ENCODE measurements around the gene LAPTM4A.
"Not testable (repeated sequence)": the region's sequence is repeated elsewhere in the genome, so short reads cannot be mapped to it uniquely, and the experiment has no call there.

Gene LAPTM4A

DNA sequence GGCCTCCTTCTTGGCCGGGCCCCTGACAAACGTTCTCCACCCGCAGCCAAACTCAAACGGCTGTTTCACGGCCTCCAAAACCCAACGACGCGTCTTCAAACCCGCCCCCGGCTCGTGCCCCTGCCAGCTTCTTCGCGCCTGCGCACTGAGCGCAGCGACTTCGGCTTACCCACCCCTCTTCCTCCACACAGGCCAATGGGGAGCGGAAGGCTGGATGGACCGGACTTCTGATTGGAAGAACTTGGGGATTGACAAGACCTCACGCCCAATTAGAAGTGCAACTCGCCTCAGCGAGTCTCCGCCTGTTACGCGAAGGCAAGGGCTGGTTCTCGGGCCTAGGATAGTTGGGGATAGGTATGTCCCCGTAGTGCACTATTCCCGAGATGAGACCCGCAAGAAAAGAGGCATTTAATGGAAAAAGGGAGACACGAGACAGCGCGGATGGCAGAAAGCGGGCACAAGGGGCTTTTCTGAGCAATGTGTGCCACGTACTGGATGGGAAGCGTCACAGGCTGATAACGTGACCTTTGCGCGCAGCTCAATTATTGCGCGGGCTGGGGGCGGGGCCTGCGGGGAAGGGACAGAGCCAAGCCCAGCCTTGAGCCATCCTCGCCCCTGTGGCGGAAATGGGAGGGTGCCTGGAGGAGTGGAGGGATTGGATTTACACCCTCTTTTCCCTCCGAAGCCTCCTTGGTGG is at the start of gene LAPTM4A:
Gene LAPTM4A, minus strand, starts transcription at position 97 of the 697 bp plus-strand sequence. CDS start 108 bp downstream, outside the sequence.
- peak; percentile 95 to 98 for DNase-seq (ENCODE audit: low read depth in 2 of 2)

DNA sequence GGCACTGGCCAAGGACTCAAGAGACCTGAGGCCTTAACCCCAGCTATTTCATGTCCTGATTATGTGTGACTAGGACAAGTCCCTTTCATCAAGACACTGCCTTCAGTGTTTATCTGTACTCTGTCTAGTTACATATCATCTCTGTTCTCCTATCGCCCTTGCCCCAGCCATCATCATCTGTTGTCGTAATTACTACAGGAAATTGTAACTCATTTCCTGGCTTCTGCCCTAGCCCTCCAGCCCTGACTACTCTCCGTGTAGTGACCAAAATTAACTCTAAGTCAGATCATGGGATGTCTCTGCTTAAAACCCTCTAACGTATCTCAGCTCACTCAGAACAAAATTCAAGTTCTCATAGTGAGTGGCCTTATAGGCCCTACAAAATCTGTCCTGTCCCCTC is 49.3 kb upstream of the LAPTM4A start:
- no peak for DNase-seq (ENCODE audit: low read depth in 2 of 2)

DNA sequence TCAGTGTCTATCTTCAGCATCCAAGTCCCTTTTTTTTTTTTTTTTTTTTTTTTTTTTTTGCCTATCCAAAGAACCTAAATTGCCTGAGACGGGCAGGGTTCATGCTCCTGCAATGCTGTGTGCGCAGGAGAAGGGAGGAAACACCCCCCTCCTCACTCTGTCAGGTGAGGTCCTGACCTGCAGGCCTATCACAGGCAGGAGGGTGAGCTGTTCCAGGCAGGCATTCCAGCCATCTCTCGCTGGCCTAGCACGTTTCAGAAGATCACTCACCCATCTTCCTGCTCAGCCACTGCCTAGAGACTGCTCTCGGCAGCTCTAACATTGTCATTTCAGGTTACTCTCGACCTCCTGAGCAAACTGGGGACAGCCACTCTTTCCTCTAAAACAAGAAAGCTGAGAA is 48.4 kb upstream of the LAPTM4A start:
- no peak for DNase-seq (ENCODE audit: low read depth in 2 of 2)

DNA sequence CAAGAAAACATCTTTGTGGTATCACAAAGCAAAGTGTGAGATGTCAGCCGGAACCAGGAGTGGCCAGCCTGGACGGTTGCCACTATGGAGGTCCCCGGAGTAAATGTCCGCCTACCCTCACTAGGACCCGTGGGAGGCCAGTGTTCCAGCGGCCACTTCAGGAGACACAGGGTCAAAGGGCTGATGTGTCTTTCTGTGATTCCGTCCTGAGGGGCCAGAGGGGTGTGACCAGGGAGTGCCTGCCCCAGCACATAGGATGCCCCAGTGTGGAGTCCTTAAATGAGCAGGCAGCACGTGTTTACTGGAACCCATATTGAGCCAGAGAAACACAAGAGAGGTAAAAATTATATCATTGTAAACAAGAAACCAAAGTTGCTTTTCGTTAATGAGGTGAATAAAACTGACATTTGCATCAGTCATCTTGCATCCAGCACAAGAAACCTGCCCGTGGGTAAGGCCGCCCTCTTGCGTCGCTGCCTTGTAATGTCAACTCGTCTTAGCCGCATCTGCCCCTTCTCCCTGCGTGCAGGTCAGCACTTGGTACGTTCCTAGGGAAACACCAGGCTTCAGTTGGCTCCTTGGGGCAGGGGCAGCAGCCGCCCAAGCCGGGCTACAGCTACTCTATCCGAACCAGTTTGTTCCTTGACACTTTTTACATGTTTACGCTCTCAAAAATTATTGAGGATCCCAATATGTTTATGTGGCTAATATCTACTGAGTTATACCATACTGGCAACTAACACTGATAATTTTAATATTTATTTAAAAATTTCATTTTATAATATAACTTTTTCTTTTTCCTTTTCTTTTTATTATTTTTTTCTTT is 46.7 kb upstream of the LAPTM4A start:
- DNase-seq (ENCODE audit: low read depth in 2 of 2), result peak; percentile 33 to 54

DNA sequence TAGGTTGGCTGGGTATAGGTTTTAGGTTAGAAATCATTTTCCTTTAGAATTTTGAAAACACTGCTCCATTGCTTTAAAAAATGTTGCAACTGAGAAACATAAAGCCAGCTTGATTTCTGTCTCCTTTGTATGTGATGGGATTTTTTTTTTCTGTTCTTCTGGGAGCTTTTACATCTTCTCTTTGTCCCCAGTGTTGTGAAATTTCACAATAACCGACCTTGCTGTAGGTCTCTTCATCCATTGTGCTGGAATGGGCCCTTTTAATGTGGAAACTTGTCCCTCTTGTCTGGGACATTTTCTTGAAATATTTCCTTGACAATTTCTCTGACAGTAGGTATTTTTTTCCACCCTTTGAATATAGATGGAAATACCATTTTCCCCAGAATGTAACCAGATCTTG is 44.0 kb upstream of the LAPTM4A start:
- no peak for DNase-seq (ENCODE audit: low read depth in 2 of 2)

DNA sequence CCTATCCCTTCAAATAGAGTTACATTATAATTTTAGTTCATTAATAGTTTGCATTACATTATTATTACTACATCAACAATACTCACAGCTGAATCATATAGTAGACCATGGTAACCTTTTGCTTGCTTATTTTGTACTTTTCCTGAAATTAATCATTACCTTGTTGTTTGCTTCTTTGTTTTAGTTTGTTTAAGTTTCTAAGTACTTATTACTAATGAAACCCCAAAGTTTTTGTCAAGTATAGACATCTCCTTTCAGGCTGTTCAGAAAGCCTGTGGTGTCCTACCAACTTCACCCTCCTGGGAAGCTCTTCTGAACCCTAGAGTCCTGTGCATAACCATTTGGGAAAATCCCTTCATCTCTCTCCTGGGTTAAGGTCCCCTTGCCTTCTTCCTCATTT is 43.5 kb upstream of the LAPTM4A start:
- no peak for DNase-seq (ENCODE audit: low read depth in 2 of 2)

DNA sequence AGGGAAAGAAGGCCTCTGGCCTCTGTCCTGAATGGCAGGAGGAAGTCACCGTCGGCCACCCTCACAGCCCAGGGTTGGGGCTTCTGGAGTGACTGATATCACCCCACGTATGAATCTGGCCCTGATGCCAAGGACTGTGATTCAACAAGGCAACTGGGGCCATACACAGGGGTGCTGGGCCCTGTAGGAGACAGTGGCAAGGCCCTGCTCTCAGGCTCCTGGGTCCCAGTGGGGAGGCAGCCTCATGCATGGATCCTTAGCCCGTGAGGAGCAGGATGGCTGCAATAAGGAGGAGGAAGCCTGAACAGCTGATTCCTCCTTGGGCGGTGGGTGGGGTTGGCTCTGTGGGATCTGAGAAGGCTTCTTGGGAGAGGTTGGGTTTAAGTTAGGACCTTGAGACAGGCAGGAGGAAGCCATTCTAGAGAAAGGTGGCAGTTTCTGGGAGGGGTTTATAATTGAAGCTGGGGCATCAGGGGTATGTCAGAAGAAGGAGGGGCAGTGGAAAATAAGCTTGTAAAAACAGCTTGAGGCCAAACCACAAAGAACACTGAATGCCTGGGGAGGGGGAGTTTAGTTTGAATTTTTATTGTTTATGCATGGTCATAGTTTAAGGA is 42.8 kb upstream of the LAPTM4A start:
- no peak for DNase-seq (ENCODE audit: low read depth in 2 of 2)

DNA sequence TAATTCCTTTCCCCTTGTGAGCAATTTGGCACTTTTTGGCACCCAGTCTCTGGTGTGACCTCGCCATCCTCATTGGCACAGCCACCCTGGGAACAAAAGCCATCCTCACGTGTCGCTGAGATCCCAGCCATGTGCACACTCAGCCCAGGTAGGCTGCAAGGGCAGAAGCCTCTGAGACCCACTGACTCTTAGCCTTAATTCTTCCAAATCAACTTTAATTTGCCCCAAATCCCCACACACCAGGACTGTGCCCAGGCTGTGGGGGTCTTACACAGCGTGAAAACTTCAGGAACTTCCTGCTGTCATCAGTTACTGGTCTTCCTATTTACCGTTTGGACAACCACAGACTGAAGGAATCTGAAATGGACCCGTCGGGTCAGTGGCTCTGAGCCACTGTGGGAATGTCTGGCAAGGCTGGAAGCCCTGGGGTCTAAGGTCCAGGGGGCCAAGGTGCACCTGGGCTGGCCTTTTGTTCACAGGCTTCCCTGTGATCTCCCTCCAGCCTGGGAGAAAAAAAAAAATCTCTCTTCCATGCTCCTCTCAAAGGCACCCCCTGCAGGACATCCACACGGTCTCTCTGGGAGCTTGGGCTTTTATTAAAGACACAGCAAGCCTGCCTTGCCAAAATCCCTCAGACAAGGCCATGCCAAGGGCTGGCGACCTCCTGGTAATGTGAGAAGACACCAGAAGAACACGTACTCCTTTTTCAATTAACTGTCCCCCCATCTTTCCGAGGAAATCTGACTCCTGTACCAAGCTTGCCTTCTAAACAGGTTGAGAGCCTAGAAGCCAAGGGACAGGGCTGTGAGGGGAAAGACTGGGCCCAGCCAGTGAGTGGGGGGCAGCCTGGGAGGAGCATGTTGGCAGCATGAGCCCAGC is 42.1 kb upstream of the LAPTM4A start:
- DNase-seq (ENCODE audit: low read depth in 2 of 2), result no peak

DNA sequence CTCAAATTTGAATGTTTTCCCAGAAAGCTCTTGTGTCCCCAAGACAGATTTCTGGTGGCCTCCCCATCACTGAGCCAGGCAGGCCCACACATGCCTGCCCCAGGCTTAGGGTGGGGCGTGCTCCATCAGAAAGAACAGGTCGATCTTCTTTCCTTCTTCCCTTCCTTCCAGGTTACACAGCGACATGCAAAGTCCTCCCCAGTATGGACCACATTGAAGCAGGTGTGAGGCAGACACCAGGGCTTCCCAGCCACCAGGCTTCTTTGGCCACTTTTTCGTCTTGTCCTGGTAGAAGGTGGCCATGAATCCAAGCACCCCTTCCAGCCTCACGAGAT is 41.4 kb upstream of the LAPTM4A start:
- no peak for DNase-seq (ENCODE audit: low read depth in 2 of 2)

DNA sequence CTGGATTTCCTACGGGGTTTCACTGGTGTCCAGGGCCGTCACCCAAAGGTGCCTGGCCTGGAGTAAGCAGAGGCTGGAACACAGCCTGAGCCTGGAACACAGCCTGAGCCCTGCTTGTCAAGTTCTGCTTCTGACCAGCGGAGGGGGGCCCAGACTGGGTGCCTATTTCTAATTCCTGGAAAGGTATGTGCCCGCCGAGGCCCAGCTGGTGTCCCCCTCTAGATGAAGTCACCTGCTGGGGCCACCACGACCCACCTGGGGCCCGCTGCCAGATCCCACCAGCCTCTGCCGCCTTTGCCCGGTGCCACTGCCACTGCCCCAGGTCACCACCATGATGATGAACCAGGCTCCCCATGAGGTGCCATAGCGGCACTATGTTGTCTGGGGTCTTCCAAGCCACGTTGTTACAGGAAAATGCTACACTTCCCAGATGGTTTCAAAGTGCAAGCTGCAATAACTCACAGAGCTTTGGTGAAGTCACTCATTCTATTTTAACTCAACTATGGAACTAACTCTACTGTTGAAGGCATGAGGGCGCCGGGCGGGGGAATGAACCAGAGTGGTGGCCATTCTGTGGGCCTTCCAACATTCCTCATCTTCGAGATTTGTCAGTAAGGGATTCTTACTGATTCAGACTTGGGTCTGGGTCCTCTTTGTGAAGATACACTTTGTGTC is 40.9 kb upstream of the LAPTM4A start:
- DNase-seq (ENCODE audit: low read depth in 2 of 2), result no peak

DNA sequence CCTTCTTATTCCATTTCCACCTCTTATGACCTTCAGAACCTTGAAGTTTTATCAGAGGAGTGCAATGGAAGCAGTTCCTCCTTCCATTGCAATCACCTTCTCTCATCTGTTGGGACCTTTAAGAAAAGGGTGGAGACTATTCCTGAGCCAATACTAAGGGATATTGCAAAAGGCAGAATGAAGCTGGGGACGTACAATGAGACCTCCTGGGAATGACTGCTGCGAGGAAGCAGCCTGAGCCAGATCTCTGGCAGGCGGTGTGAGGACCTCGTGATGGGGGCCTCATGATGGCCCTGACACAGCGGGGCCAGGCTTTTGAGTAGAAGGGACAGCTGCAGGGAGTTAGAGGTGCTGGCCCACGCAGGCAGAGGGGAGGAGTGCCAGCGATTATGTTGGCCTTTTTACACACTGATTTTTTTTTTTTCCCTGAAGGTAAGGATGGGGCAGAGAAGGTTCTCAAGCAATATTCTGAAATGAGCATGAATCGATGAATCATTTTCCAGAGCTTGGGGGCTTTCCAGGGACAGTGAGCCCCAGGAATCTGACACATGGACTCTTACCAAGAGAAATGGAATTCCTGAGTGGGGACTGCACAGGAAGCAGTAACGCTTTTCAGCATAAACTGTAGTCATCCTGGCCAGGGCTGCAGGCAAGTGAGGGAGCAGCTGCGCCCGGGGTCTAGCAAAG is 40.0 kb upstream of the LAPTM4A start:
- DNase-seq (ENCODE audit: low read depth in 2 of 2), result no peak

DNA sequence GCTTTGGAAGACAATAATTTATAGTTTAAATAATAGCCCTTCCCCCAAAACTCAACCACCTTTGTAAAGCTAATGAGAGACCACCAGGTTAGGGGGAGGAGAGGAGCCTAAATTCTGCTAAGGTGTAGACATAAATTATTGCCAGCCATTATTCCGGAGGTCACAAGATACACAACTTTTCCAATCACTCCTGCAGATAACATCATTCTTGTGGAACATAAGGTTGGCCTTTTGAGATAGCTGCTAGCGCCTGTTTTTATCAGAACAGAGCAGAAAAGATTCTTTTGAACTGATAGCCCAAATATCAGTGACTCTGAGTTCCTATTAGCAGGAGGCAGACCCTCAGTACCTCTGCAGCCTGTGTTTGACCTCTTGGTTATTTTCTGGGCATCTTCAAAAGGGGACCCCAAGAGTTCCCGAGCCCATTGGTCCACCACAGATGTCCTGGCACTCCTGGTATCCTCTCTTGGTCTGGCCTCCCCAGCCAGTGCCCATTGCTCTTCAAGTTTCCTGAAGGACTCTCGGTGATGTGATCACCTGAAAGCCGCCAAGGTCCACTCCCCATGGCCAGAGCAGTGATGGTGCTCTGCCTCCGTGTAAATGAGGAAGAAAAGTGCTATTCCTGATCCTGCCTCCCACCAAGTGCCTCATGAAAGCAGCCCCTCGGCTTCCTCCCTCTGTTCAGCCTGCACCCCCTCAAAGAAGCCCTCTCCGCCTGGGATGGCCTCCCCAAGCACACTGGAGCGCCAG is 38.5 kb upstream of the LAPTM4A start:
- no peak for DNase-seq (ENCODE audit: low read depth in 2 of 2)

DNA sequence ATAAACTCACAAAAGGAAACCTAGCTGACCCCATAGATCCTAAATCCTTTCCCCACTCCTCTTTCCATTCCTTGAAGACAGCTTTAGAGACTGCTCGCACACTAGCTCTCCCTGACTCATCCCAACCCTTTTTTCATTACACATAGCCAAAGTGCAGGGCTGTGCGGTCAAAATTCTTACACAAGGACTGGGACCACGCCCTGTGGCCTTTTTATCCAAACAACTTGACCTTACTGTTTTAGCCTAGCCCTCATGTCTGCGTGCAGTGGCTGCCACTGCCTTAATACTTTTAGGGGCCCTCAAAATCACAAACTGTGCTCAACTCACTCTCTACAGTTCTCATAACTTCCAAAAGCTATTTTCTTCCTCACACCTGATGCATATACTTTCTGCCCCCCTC is 34.5 kb upstream of the LAPTM4A start:
- not testable (repeated sequence) for DNase-seq (ENCODE audit: low read depth in 2 of 2)

DNA sequence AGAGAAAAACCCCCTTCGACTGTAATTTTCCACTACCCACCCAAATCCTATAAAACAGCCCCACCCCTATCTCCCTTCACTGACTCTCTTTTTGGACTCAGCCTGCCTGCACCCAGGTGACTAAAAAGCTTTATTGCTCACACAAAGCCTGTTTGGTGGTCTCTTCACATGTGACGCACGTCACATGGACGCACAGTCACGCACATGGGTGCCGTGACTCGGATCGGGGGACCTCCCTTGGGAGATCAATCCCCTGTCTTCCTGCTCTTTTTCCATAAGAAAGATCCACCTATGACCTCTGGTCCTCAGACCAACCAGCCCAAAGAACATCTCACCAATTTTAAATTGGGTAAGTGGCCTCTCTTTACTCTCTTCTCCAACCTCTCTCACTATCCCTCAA is 31.4 kb upstream of the LAPTM4A start:
- not testable (repeated sequence) for DNase-seq (ENCODE audit: low read depth in 2 of 2)

DNA sequence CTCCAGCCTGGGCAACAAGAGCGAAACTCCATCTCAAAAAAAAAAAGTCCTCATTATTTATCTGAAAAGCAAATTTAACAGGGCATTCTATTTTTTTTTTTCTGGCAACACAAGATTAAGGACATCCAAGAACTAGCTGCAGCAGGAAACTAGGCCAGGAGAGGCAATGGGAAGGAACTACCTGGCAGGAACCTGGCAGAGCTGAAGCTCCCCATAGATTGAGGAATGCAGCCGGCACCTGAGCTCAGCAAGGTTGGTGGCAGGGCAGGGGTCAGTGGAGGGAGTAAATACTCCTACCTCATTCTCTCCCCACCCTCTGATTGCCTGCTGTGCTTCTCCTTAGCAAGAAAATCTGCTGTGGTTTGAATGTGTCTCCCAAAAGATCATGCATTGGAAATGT is 30.4 kb upstream of the LAPTM4A start:
- no peak for DNase-seq (ENCODE audit: low read depth in 2 of 2)

DNA sequence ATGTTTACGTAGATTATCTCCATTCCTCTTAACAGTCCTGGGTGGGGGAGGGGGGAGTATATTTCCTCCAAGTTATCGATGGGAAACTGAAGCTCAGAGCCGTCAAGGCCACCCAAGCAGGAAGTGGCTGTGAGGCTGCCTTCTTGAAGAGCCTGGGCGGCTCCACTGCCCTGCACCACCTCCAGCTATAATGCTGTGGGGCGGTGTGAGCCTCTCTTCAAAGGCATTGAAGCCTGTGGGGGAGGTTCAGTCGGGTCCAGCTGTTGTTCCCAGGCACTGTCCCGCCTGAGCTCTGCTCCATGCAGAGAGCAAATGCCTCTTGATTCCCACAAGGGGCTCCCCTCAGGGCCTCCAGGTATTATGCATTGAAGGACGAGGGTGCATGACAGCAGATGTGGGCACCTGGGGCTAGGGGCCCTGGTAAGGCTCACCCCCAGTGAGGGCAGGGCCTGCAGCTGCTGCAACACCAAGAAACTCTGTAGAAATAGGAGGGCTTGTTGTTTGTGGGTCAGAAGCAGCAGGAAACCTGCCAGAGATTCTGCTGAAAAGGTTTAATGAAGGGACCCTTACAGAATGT is 29.5 kb upstream of the LAPTM4A start:
- no peak for DNase-seq (ENCODE audit: low read depth in 2 of 2)

DNA sequence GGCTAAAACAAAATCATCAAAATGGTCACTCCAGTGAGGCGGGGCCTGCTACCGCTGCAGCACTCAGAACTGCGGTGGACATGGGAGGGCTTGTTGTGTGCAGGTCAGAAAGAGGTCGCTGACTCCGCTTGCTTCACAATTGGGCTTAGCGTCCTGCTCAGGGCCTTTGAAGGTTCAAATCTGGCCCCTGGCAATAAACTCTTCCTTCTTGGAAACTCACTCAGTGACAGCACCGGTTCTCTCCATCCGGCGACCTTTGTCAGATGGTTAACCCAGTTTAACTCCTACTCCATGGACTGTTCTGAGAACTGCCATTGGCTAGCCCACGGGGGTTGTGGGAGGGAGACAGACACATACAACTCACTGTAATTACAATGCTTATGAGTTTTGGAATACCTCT is 29.0 kb upstream of the LAPTM4A start:
- DNase-seq (ENCODE audit: low read depth in 2 of 2), result no peak

DNA sequence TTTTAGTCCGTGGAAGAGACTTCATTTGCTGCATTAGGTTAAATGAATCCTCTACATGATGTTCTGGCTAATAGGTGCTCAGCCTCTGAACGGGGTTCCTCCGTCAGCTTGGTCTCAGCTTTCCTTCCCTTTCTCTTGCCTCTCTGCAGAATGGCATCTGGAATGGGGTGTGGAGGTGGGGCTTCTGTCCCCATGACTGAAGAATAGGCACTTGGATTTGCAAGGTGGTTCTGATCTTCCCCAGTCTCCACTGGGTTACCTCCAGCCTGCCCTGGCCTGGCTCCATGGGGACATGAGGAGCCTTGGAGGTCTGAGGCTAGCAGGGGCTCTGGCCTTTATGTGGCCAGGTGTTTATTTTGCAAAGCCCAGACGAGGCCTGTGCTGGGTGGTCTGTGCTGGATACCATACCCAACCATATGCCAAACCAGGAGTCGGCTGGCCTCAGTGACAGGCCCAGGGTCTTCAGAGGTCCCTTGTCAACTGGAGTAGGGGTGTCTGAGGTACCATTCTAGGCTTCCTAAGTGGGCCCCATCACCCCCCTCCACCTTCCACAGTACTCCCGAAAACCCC is 28.2 kb upstream of the LAPTM4A start:
- no peak for DNase-seq (ENCODE audit: low read depth in 2 of 2)

DNA sequence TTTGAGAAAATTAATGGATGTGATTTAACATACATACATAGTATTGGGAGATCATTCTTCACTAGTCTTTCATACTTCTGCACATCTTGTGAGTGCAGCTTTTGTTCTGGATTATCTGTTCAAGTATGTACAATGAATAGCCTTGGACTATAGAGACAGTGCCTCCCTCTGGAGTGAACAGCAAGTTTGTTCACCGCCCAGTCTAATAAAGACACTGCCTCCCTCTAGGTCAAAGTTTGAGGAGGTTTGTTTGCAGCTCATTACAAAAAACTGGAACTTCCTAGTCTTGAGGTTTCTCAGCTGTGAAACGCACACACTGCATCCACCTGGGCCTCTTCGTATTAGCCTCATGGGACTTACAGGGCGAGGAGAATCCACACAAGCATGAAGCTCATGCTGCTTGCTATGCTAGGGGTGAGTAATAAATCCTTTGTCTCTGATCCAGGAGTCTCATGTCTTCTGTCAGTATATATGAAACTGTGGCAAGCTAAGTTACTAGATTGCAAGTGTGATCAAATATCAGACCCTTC is 26.0 kb upstream of the LAPTM4A start:
- DNase-seq (ENCODE audit: low read depth in 2 of 2), result no peak

Measured in activated CD8-positive, alpha-beta memory T cell treated with anti-CD3 and anti-CD28 coated beads for 4 hours (primary cell).